ENCODE measurements around the gene ZNF205. TPM values are rescaled to one million over a fixed set of nuclear protein-coding genes. Genes with fewer than 3 reads are reported as not detected.

The ZNF205 gene
- total and polyA plus RNA-seq, 2 of the 13 experiments (the other 11 are each of a cell fraction or from before 2014, with no cell fraction given) = 5.8 to 10.2 TPM

DNA sequence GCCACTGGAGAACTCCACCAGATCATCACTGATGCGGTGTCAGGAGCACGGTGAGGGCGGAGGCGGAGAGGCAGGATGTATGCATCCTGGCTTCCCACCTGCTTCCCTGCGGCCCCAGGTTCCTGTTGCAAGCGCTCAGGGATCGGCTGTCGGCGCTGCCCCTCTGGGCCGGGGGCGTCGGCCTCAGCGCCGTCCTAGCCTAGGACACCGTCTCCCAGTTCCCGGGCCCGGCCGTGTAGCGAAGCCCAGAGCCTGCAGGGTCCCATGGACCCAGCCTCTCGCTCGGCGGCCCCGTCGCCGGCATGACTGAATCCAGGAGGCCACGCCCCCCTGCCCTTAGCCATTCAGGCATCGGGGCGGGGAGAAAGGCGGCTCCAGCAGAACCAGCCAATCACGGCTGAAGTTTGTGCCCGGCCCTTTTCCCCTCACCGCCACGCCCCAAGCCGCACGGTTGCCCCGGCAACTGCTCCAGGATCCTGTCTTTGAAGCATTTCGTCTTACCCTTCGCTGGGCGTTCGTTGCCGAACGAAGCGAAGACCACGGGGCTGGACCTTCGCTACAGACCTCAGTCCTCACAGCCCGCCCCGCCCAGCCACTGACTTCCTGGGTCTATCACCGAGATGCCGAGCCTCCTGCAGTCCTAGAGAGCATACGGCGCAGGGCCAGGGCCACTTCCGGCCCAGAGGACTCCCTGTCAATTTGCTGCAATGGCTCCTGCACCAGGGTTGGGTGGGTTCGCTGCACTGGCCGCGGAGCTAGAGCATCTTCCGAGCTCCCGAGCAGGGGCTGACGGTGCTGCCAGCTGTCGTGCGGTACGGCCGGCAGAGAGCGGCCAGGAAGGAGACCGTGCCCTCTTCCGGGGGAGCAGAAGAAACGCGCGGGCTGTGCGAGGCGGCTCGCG, 11.8 kb downstream of the ZNF205 start (continued):
- TF ChIP-seq BRCA1 (CRISPR knock-in tag; IDR thresholded peaks at IDR 0.05) = no peak
- TF ChIP-seq, protein P1, sequence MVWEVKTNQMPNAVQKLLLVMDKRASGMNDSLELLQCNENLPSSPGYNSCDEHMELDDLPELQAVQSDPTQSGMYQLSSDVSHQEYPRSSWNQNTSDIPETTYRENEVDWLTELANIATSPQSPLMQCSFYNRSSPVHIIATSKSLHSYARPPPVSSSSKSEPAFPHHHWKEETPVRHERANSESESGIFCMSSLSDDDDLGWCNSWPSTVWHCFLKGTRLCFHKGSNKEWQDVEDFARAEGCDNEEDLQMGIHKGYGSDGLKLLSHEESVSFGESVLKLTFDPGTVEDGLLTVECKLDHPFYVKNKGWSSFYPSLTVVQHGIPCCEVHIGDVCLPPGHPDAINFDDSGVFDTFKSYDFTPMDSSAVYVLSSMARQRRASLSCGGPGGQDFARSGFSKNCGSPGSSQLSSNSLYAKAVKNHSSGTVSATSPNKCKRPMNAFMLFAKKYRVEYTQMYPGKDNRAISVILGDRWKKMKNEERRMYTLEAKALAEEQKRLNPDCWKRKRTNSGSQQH (CRISPR knock-in tag; IDR thresholded peaks at IDR 0.05; ENCODE audit: low read depth) = no peak

DNA sequence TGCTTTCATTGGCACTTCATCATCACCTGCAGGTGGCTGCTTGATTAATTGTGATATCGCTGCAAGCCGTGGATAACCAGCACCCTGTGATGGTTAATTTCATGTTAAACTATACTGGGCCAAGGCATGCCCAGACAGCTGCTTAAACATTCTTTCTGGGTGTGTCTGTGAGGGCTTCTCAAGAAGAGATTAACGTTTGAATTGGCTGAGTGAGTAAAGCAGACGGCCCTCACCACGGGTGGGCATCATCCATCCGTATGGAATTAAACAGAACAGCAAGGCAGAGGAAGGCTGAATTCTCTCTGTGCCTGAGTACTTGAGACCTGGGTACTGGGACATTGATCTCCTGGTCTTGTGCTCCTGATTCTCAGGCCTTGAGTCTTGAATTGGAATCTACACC, 15.4 kb downstream of the ZNF205 start:
- Histone ChIP-seq H3K27me3 (ENCODE audit: control insufficient read depth in 1 of 2, insufficient read depth in 2 of 2, low read length in 2 of 2) (no peaks in the 10 kb centered on the region; a peak in 1 of 5 replicates), H4K20me1 (ENCODE audit: insufficient read depth, low read length) (peaks cover 5% of the 10 kb centered on the region; the same call in 1 of the 2 replicates), H3K27ac (ENCODE audit: extremely low read length, insufficient read depth, low read length) (no peak overlapping the region), H3K9me3 (ENCODE audit: low read length) (no peaks in the 10 kb centered on the region), H3K4me3 (replicated peaks in 1 of 3; ENCODE audit: insufficient read depth in 1 of 3, low read depth in 2 of 3, low read length in 3 of 3) (no peak overlapping the region), H3K36me3 (replicated peaks in 1 of 2; ENCODE audit: control insufficient read depth in 1 of 2, insufficient read depth in 2 of 2, low read length in 2 of 2) (0 out of 5 replicates have a peak, but pooled peaks cover 0 to 2% of the 10 kb centered on the region in 2 experiments), H3K9ac (ENCODE audit: insufficient read depth, low read depth, low read length) (no peak overlapping the region), H3K79me2 (ENCODE audit: insufficient read depth, low read length) (no peaks in the 10 kb centered on the region), H3K4me1 (ENCODE audit: insufficient read depth, low read length) (peaks cover 49% of the 10 kb centered on the region), H2AFZ (ENCODE audit: low read length) (no peak overlapping the region), H3K4me2 (ENCODE audit: low read depth, low read length) (no peak overlapping the region)
- intact Hi-C loops (cut with micrococcal nuclease; ENCODE audit: unreplicated experiment) (loop anchor here (2.0 kb wide), 1 partner anchor 69 kb away; no protein-coding TSS in a partner anchor), in situ Hi-C loops (cut with HindIII; ENCODE audit: extremely low pct_ligation_motif_present, low pct_unique_long_range_greater_than_20kb) (no loop called here)
- ChIA-PET POLR2A (interaction anchor here (1.0 to 2.8 kb wide), 2 partner anchors 22 to 44 kb away, joined by 4 to 16 read pairs; no protein-coding TSS in a partner anchor), CTCF (ENCODE audit: low intra/inter-chr PET ratio, low total read pairs) (no interaction called here)
- WGBS (ENCODE audit: low lambda C conversion rate) = 96% methylated on average over 6 of the region's 6 CpGs
- no TSS peak for BruUV-seq (replicated peaks)
- no peak for DNase-seq (ENCODE audit: low spot score)
- FAIRE-seq = no peak
- TF ChIP-seq HNRNPH1 (optimal IDR thresholded peaks at IDR 0.05; ENCODE audit: low read depth, low read length) (no peak), ZMYM3 (CRISPR knock-in tag; IDR thresholded peaks at IDR 0.05) (no peak), ZNF12 (CRISPR knock-in tag; IDR thresholded peaks at IDR 0.05) (no peak)
- TF ChIP-seq, protein P2, sequence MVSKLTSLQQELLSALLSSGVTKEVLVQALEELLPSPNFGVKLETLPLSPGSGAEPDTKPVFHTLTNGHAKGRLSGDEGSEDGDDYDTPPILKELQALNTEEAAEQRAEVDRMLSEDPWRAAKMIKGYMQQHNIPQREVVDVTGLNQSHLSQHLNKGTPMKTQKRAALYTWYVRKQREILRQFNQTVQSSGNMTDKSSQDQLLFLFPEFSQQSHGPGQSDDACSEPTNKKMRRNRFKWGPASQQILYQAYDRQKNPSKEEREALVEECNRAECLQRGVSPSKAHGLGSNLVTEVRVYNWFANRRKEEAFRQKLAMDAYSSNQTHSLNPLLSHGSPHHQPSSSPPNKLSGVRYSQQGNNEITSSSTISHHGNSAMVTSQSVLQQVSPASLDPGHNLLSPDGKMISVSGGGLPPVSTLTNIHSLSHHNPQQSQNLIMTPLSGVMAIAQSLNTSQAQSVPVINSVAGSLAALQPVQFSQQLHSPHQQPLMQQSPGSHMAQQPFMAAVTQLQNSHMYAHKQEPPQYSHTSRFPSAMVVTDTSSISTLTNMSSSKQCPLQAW (CRISPR knock-in tag; IDR thresholded peaks at IDR 0.05) = no peak
- no peak for ATAC-seq

All from HepG2 (cell line).